ENCODE data around the gene ZFP36L2.

The ZFP36L2 gene

GRCh38 chr2:43219383-43220228, 6.8 kb downstream of the ZFP36L2 start:
- TF ChIP-seq CTCF (conservative IDR thresholded peaks at IDR 0.05; ENCODE audit: low read depth, low read length), result no peak
- no peak for DNase-seq (ENCODE audit: low read depth)
- H3K4me3 ChIP-seq (ENCODE audit: low read length), result peak overlapping the region; percentile 40

- DNase-seq (ENCODE audit: low read depth), result no peak
- TF ChIP-seq CTCF (conservative IDR thresholded peaks at IDR 0.05; ENCODE audit: low read depth, low read length), result no peak
Observed at GRCh38 chr2:43218702-43219382, 7.6 kb downstream of the ZFP36L2 start.

GRCh38 chr2:43218155-43218701, 8.2 kb downstream of the ZFP36L2 start:
- H3K4me3 ChIP-seq (ENCODE audit: low read length), result no peak overlapping the region
- no peak for TF ChIP-seq CTCF (conservative IDR thresholded peaks at IDR 0.05; ENCODE audit: low read depth, low read length)
- DNase-seq (ENCODE audit: low read depth), result no peak

More at GRCh38 chr2:43218702-43219382, 7.6 kb downstream of the ZFP36L2 start:
- H3K4me3 ChIP-seq (ENCODE audit: low read length), result peak overlapping the region; percentile 40

DNA sequence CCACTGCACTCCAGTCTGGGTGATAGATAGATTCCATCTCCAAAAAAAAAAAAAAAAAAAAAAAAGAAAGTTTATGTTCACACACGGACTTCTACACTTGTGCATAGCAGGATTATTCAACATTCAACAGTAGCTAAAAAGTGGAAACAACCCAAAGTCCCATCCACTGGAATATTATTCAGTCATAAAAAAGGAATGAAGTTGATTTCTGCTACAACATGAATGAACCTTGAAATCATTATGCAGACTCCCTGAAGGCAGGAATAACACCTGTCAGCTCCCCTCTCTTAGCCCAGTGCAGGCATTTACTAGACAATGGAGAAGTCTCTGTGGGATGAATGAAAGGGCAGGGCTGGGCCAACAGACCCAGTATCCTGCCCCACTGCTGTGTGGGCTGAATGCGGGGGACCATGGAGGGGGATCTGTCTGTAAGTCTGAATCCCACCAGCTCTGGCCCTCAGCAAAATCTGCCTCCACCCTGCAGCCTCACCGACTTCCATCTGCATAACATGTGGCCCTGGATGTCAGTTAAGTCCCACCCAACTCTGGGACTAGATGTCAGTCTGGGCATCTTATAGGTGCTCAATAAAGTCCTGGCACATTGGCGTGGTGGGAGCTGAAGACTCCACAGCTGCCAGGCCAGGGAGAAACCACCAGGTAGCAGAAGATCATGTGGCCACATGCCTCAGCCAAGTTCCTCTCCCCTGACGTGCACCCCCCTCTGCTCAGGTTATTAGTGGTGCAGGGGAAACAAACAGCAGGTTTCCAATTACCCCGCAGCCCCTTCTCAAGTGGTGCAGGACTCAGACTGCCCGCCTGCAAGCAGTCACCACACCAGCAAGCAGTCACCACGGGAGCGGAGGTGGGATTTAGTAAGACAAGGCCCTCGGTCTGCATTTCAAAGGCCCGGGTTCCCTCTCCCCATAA, 8.9 kb downstream of the ZFP36L2 start:
- no peak for DNase-seq (ENCODE audit: low read depth)
- H3K4me3 ChIP-seq (ENCODE audit: low read length), result no peak overlapping the region
- TF ChIP-seq CTCF (conservative IDR thresholded peaks at IDR 0.05; ENCODE audit: low read depth, low read length), result no peak

GRCh38 chr2:43216629-43217028, 9.8 kb downstream of the ZFP36L2 start:
- TF ChIP-seq CTCF (conservative IDR thresholded peaks at IDR 0.05; ENCODE audit: low read depth, low read length), result no peak
- no peak for DNase-seq (ENCODE audit: low read depth)
- no peak overlapping the region for H3K4me3 ChIP-seq (ENCODE audit: low read length)

DNA sequence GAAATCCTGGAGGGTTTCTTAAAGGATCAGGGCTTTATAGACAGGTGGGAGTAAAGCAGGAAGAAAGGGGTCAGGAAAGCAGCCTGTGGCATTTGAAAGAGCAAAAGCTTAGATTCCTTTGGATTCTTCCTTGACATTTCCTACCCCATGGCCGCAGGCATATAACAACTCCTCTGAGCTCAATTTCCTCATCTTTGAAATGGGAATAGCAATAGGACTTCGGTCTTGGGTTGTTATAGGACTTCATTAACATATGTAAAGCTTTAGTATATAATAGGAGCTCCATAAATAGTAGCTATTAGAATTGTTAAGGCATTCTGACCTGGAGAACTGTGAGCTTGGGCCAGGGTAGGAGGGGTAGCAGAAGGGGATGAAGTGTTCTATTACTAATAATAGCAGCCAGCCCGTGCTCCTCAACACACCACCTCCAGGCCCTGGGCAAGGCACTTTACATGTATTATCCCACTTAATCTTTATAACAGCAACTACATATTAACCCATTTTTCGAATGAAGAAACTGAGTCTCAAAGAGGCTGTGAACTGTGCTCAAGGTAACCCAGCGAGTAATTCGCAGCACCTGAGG, 10.6 kb downstream of the ZFP36L2 start:
- no peak for DNase-seq (ENCODE audit: low read depth)
- no peak for TF ChIP-seq CTCF (conservative IDR thresholded peaks at IDR 0.05; ENCODE audit: low read depth, low read length)
- H3K4me3 ChIP-seq (ENCODE audit: low read length), result no peak overlapping the region

Data from retinal pigment epithelial cell (primary cell).